Activated CD4-positive, alpha-beta memory T cell treated with anti-CD3 and anti-CD28 coated beads for 36 hours (primary cell): Measurements from ENCODE around the gene HSPBAP1. TPM values are rescaled to one million over a fixed set of nuclear protein-coding genes. Genes with fewer than 3 reads are reported as not detected.
"Not testable (repeated sequence)": the region's sequence is repeated elsewhere in the genome, so short reads cannot be mapped to it uniquely, and the experiment has no call there.

Experiments
- CTCF ChIA-PET: fragments of 350-600 bp; sonication (Branson Sonifier 250); formaldehyde crosslinking; loops from one replicate; lab custom pipeline; 2021; ENCODE audit warnings: antibody characterized with exemption, inconsistent platforms; lab: Charles Lee
- POLR2A ChIA-PET: fragments of 350-600 bp; sonication (Branson Sonifier 250); formaldehyde crosslinking; loops from one replicate; lab custom pipeline; 2021; ENCODE audit warnings: antibody characterized with exemption; lab: Charles Lee
- DNase-seq: peaks from one replicate; pipeline ENCODE4 v3.0.0-alpha.2; 2020
- H3K27ac Mint-ChIP-seq: one replicate; pipeline ENCODE4 v1.8.0; 2021; ENCODE audit warnings: mixed read lengths
- H3K27me3 Mint-ChIP-seq: one replicate; pipeline ENCODE4 v1.8.0; 2021; ENCODE audit warnings: mixed read lengths
- H3K36me3 Mint-ChIP-seq: one replicate; pipeline ENCODE4 v1.8.0; 2021; ENCODE audit warnings: mixed read lengths
- H3K4me1 Mint-ChIP-seq: one replicate; pipeline ENCODE4 v1.8.0; 2021; ENCODE audit warnings: low read depth, mixed read lengths
- H3K4me3 Mint-ChIP-seq: one replicate; pipeline ENCODE4 v1.8.0; 2021; ENCODE audit warnings: mild to moderate bottlenecking, mixed read lengths
- H3K9me3 Mint-ChIP-seq: one replicate; pipeline ENCODE4 v1.8.0; 2021; ENCODE audit warnings: mixed read lengths
- intact Hi-C: fragments of 100-400 bp; cut with micrococcal nuclease; formaldehyde crosslinking; loops from one replicate; pipeline ENCODE4 v1.15.1; 2023
- total RNA-seq, 2 experiments: library from RNA; stranded (reverse); gene quantifications; one replicate each; pipeline ENCODE4 v1.2.3, GENCODE V29; 2021

HSPBAP1 gene
- total RNA-seq, 2 experiments from 2014 or later = 4.8 TPM

GRCh38 chr3:122755491-122755890, 38.1 kb downstream of the HSPBAP1 start:
- peaks cover 8% of the 10 kb centered on the region for H3K36me3 Mint-ChIP-seq
- POLR2A ChIA-PET = no interaction called here
- no peak for DNase-seq
- H3K9me3 Mint-ChIP-seq = no peaks in the 10 kb centered on the region
- no peak overlapping the region for H3K4me3 Mint-ChIP-seq
- H3K27me3 Mint-ChIP-seq = no peaks in the 10 kb centered on the region
- no peak overlapping the region for H3K27ac Mint-ChIP-seq
- intact Hi-C loops = loop anchor here (1.0 to 10.0 kb wide), 3 partner anchors 109 to 273 kb away; no protein-coding TSS in a partner anchor
- CTCF ChIA-PET = interaction anchor here (0.6 to 2.6 kb wide), 22 partner anchors 8 to 312 kb away, joined by 3 to 18 read pairs (median 4); partner anchors contain the start of genes HSPBAP1, PDIA5 and SEMA5B
- H3K4me1 Mint-ChIP-seq = no peaks in the 10 kb centered on the region

- no peak for DNase-seq
- POLR2A ChIA-PET = no interaction called here
- H3K27ac Mint-ChIP-seq = no peak overlapping the region
Measured at GRCh38 chr3:122754929-122755328, 38.7 kb downstream of the HSPBAP1 start.

GRCh38 chr3:122748347-122748746, 45.3 kb downstream of the HSPBAP1 start:
- DNase-seq = no peak
- Mint-ChIP-seq H3K4me1 (no peaks in the 10 kb centered on the region), H3K27me3 (no peaks in the 10 kb centered on the region), H3K27ac (no peak overlapping the region), H3K36me3 (peaks cover 16% of the 10 kb centered on the region), H3K4me3 (no peak overlapping the region), H3K9me3 (no peaks in the 10 kb centered on the region)
- CTCF ChIA-PET = no interaction called here
- intact Hi-C loops = no loop called here
- POLR2A ChIA-PET = no interaction called here

More at GRCh38 chr3:122754929-122755328, 38.7 kb downstream of the HSPBAP1 start:
- intact Hi-C loops = loop anchor here (1.0 to 10.0 kb wide), 3 partner anchors 110 to 273 kb away; no protein-coding TSS in a partner anchor
- Mint-ChIP-seq H3K9me3 (no peaks in the 10 kb centered on the region), H3K4me1 (no peaks in the 10 kb centered on the region), H3K4me3 (no peak overlapping the region), H3K36me3 (peaks cover 8% of the 10 kb centered on the region), H3K27me3 (no peaks in the 10 kb centered on the region)
- CTCF ChIA-PET = interaction anchor here (0.6 to 2.6 kb wide), 23 partner anchors 9 to 575 kb away, joined by 3 to 18 read pairs (median 4); partner anchors contain the start of genes HSPBAP1, PDIA5 and SEMA5B

- CTCF ChIA-PET, DNase-seq, H3K4me3 Mint-ChIP-seq, H3K9me3 Mint-ChIP-seq, H3K4me1 Mint-ChIP-seq, H3K27ac Mint-ChIP-seq, POLR2A ChIA-PET, intact Hi-C loops, H3K27me3 Mint-ChIP-seq: not testable (repeated sequence)
- H3K36me3 Mint-ChIP-seq = peaks cover 24% of the 10 kb centered on the region
Measured at GRCh38 chr3:122747295-122747694, 46.3 kb downstream of the HSPBAP1 start.

GRCh38 chr3:122745369-122746021, 48.1 kb downstream of the HSPBAP1 start:
- Mint-ChIP-seq H3K9me3 (peaks cover 3% of the 10 kb centered on the region), H3K27ac (no peak overlapping the region)
- POLR2A ChIA-PET = interaction anchor here (0.5 kb wide), 1 partner anchor 74 kb away, joined by 4 read pairs; no protein-coding TSS in a partner anchor

GRCh38 chr3:122743581-122744120, 50.0 kb downstream of the HSPBAP1 start:
- POLR2A ChIA-PET = no interaction called here
- H3K36me3 Mint-ChIP-seq = peaks cover 45% of the 10 kb centered on the region

More at GRCh38 chr3:122745369-122746021, 48.1 kb downstream of the HSPBAP1 start:
- Mint-ChIP-seq H3K27me3 (no peaks in the 10 kb centered on the region), H3K36me3 (peaks cover 29% of the 10 kb centered on the region), H3K4me1 (no peaks in the 10 kb centered on the region), H3K4me3 (no peak overlapping the region)
- CTCF ChIA-PET = interaction anchor here (2.3 kb wide), 1 partner anchor 10 kb away, joined by 18 read pairs; no protein-coding TSS in a partner anchor
- intact Hi-C loops = no loop called here
- DNase-seq = no peak

GRCh38 chr3:122742234-122742633, 51.4 kb downstream of the HSPBAP1 start:
- POLR2A ChIA-PET = no interaction called here
- peaks cover 3% of the 10 kb centered on the region for H3K9me3 Mint-ChIP-seq
- DNase-seq = no peak
- CTCF ChIA-PET = no interaction called here
- no peaks in the 10 kb centered on the region for H3K27me3 Mint-ChIP-seq
- peaks cover 43% of the 10 kb centered on the region for H3K36me3 Mint-ChIP-seq
- H3K4me1 Mint-ChIP-seq = no peaks in the 10 kb centered on the region
- intact Hi-C loops = no loop called here
- no peak overlapping the region for H3K4me3 Mint-ChIP-seq
- no peak overlapping the region for H3K27ac Mint-ChIP-seq

More at GRCh38 chr3:122743581-122744120, 50.0 kb downstream of the HSPBAP1 start:
- Mint-ChIP-seq H3K4me3 (no peak overlapping the region), H3K27me3 (no peaks in the 10 kb centered on the region), H3K9me3 (peaks cover 3% of the 10 kb centered on the region), H3K4me1 (no peaks in the 10 kb centered on the region), H3K27ac (no peak overlapping the region)
- DNase-seq = no peak
- intact Hi-C loops = no loop called here
- CTCF ChIA-PET = interaction anchor here (0.7 kb wide), 1 partner anchor 289 kb away, joined by 3 read pairs; no protein-coding TSS in a partner anchor

- Mint-ChIP-seq H3K27me3 (no peaks in the 10 kb centered on the region), H3K36me3 (peaks cover 33% of the 10 kb centered on the region), H3K9me3 (peaks cover 3% of the 10 kb centered on the region), H3K4me1 (no peaks in the 10 kb centered on the region), H3K4me3 (no peak overlapping the region), H3K27ac (no peak overlapping the region)
- DNase-seq = no peak
- POLR2A ChIA-PET = no interaction called here
- CTCF ChIA-PET = no interaction called here
- intact Hi-C loops = no loop called here
Measured at GRCh38 chr3:122739172-122739571, 54.5 kb downstream of the HSPBAP1 start.

GRCh38 chr3:122732682-122733525, 60.7 kb downstream of the HSPBAP1 start:
- H3K27me3 Mint-ChIP-seq, H3K9me3 Mint-ChIP-seq, H3K27ac Mint-ChIP-seq, intact Hi-C loops, DNase-seq, CTCF ChIA-PET, H3K4me3 Mint-ChIP-seq, POLR2A ChIA-PET, H3K4me1 Mint-ChIP-seq: not testable (repeated sequence)
- peaks cover 25% of the 10 kb centered on the region for H3K36me3 Mint-ChIP-seq

GRCh38 chr3:122730240-122730639, 63.4 kb downstream of the HSPBAP1 start:
- no peaks in the 10 kb centered on the region for H3K4me1 Mint-ChIP-seq
- POLR2A ChIA-PET = no interaction called here
- H3K27ac Mint-ChIP-seq = no peak overlapping the region
- DNase-seq = no peak
- peaks cover 2% of the 10 kb centered on the region for H3K9me3 Mint-ChIP-seq
- intact Hi-C loops = no loop called here
- no peak overlapping the region for H3K4me3 Mint-ChIP-seq
- no peaks in the 10 kb centered on the region for H3K27me3 Mint-ChIP-seq
- CTCF ChIA-PET = no interaction called here
- peaks cover 33% of the 10 kb centered on the region for H3K36me3 Mint-ChIP-seq

- intact Hi-C loops = no loop called here
- peaks cover 40% of the 10 kb centered on the region for H3K36me3 Mint-ChIP-seq
- POLR2A ChIA-PET = interaction anchor here (0.5 kb wide), 1 partner anchor 8 kb away, joined by 3 read pairs; no protein-coding TSS in a partner anchor
- H3K4me1 Mint-ChIP-seq = no peaks in the 10 kb centered on the region
- DNase-seq = no peak
- CTCF ChIA-PET = interaction anchor here (0.6 kb wide), 1 partner anchor 336 kb away, joined by 4 read pairs; no protein-coding TSS in a partner anchor
- H3K9me3 Mint-ChIP-seq = peaks cover 4% of the 10 kb centered on the region
- no peak overlapping the region for H3K4me3 Mint-ChIP-seq
- H3K27me3 Mint-ChIP-seq = no peaks in the 10 kb centered on the region
- no peak overlapping the region for H3K27ac Mint-ChIP-seq
Measured at GRCh38 chr3:122728756-122729514, 64.7 kb downstream of the HSPBAP1 start.
